PC-3 (cell line): ENCODE data around the gene CTCFL. TPM values are rescaled to one million over a fixed set of nuclear protein-coding genes. Genes with fewer than 3 reads are reported as not detected.
"Not testable (repeated sequence)": the region's sequence is repeated elsewhere in the genome, so short reads cannot be mapped to it uniquely, and the experiment has no call there.

Experiments
- ATAC-seq: fragments of 200-7000 bp; cut with Tn5 transposase; 2 replicates; pipeline ENCODE4 v1.9.1; 2020; ENCODE audit warnings: mild to moderate bottlenecking, moderate library complexity
- BruUV-seq: library from RNA; stranded (reverse); fragments of 400-500 nt; replicated peaks from 2 replicates; lab custom pipeline; 2021; lab: Mats Ljungman, UMichigan
- CTCF ChIA-PET: fragments of 300-600 bp; sonication (Branson Sonifier 250); formaldehyde crosslinking; loops from one replicate; lab custom pipeline; 2022; ENCODE audit warnings: antibody characterized with exemption; lab: Charles Lee
- POLR2A ChIA-PET: fragments of 300-600 bp; sonication (Branson Sonifier 250); formaldehyde crosslinking; loops from one replicate; lab custom pipeline; 2022; ENCODE audit warnings: antibody characterized with exemption; ENCODE audit not compliant: unreplicated experiment; lab: Charles Lee
- DNase-seq: peaks from one replicate; pipeline ENCODE4 v3.0.0-alpha.2; 2015
- H2AFZ ChIP-seq: fragments of 300-600 bp; sonication (generic); 2 replicates; pipeline ENCODE4 v1.6.0; 2016; ENCODE audit warnings: antibody characterized with exemption, low read length
- H3F3A ChIP-seq: fragments of 300-600 bp; sonication (generic); one replicate; pipeline ENCODE4 v1.6.0; 2017; ENCODE audit warnings: antibody characterized with exemption, low read length, control low read depth, mild to moderate bottlenecking; ENCODE audit not compliant: unreplicated experiment
- H3K27ac ChIP-seq: fragments of 300-600 bp; sonication (generic); 2 replicates; pipeline ENCODE4 v1.5.1; 2016; ENCODE audit warnings: mild to moderate bottlenecking, low read length
- H3K27me3 ChIP-seq: fragments of 300-600 bp; sonication (generic); 2 replicates; pipeline ENCODE4 v1.6.1; 2016; ENCODE audit warnings: low read length, mixed read lengths
- H3K36me3 ChIP-seq: fragments of 300-600 bp; sonication (generic); 2 replicates; pipeline ENCODE4 v1.6.1; 2016; ENCODE audit warnings: low read depth, mixed run types, low read length, mixed read lengths
- H3K4me1 ChIP-seq: fragments of 300-600 bp; sonication (generic); 2 replicates; pipeline ENCODE4 v1.5.1; 2016; ENCODE audit warnings: low read length; ENCODE audit not compliant: insufficient read depth
- H3K4me2 ChIP-seq: fragments of 300-600 bp; sonication (generic); 2 replicates; pipeline ENCODE4 v1.6.0; 2016; ENCODE audit warnings: low read length
- H3K4me3 ChIP-seq: fragments of 300-600 bp; sonication (generic); 2 replicates; pipeline ENCODE4 v1.5.1; 2016; ENCODE audit warnings: mild to moderate bottlenecking, low read length, mixed read lengths
- H3K79me2 ChIP-seq: fragments of 300-600 bp; sonication (generic); 2 replicates; pipeline ENCODE4 v1.6.1; 2017; ENCODE audit warnings: low read length, mixed read lengths
- H3K9ac ChIP-seq: fragments of 300-600 bp; sonication (generic); 2 replicates; pipeline ENCODE4 v1.6.0; 2016; ENCODE audit warnings: mild to moderate bottlenecking, low read length
- H3K9me2 ChIP-seq: fragments of 300-600 bp; sonication (generic); replicated peaks from 2 replicates; pipeline ENCODE4 v1.6.1; 2016; ENCODE audit warnings: mixed run types, low read length, mixed read lengths
- H3K9me3 ChIP-seq: fragments of 300-600 bp; sonication (generic); 2 replicates; pipeline ENCODE4 v1.6.1; 2016; ENCODE audit warnings: low read length, mixed read lengths
- H4K20me1 ChIP-seq: fragments of 300-600 bp; sonication (generic); 2 replicates; pipeline ENCODE4 v1.6.1; 2016; ENCODE audit warnings: low read length, mixed read lengths
- EZH2 ChIP-seq: fragments of 300-600 bp; sonication (generic); IDR thresholded peaks from one replicate; pipeline ENCODE4 v1.6.1; 2017; ENCODE audit warnings: antibody characterized with exemption, mild to moderate bottlenecking, low read length; ENCODE audit not compliant: unreplicated experiment
- EZH2phosphoT487 ChIP-seq: fragments of 300-600 bp; sonication (generic); IDR thresholded peaks from 2 replicates; pipeline ENCODE4 v1.6.1; 2018; ENCODE audit warnings: mild to moderate bottlenecking, antibody characterized with exemption, low read length, borderline replicate concordance
- intact Hi-C: fragments of 100-400 bp; cut with micrococcal nuclease; formaldehyde crosslinking; loops from 2 replicates; pipeline ENCODE4 v1.9.0; 2023
- total RNA-seq: library from RNA; depleted of rRNA; stranded (reverse); fragments of >200 nt; gene quantifications from 2 replicates; pipeline ENCODE4 v1.2.3, GENCODE V29; 2014
- TF ChIP-seq, protein P1 (sequence below): fragments of 300-600 bp; sonication (generic); conservative IDR thresholded peaks from 2 replicates; pipeline ENCODE4 v1.5.1; 2017; ENCODE audit warnings: antibody characterized with exemption, low read depth, mild to moderate bottlenecking, low read length

The CTCFL gene
- total RNA-seq, 1 experiment from 2014 or later: not detected

DNA sequence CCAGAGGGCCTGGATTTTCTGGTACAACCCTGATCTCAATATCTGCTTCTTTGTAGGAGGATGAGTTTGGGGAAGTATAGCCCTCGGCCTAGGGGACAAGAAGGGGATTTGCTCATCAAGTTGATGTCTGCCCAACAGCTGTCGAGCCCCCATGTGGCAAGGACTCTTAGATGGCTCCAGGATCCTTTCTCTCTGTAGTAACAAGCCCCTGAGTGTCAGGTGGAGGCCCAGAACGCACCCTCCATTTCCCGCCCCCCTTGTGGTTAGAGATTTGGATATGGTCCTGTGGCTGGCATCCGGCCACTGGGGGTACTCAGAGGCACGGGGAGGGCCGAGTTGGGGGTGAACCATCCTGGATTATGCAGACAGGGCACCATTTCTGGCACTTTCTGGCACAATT, 50.1 kb downstream of the CTCFL start:
- no peak overlapping the region for H3K9ac ChIP-seq
- ATAC-seq (no peak), DNase-seq (no peak)
- BruUV-seq: no TSS peak
- no peaks in the 10 kb centered on the region for H4K20me1 ChIP-seq
- H3K27me3 ChIP-seq: peaks cover 54% of the 10 kb centered on the region
- no peaks in the 10 kb centered on the region for H3K9me2 ChIP-seq
- no peaks in the 10 kb centered on the region for H3K79me2 ChIP-seq
- no peaks in the 10 kb centered on the region for H3F3A ChIP-seq
- no peak overlapping the region for H3K4me3 ChIP-seq
- POLR2A ChIA-PET: no interaction called here
- no peak overlapping the region for H3K27ac ChIP-seq
- CTCF ChIA-PET: no interaction called here
- no peak overlapping the region for H3K4me2 ChIP-seq
- intact Hi-C loops: no loop called here
- no peak overlapping the region for H2AFZ ChIP-seq
- no peaks in the 10 kb centered on the region for H3K4me1 ChIP-seq
- H3K36me3 ChIP-seq: no peaks in the 10 kb centered on the region
- H3K9me3 ChIP-seq: no peaks in the 10 kb centered on the region
- no peak for TF ChIP-seq EZH2phosphoT487
- TF ChIP-seq EZH2: no peak
- TF ChIP-seq, protein P1, sequence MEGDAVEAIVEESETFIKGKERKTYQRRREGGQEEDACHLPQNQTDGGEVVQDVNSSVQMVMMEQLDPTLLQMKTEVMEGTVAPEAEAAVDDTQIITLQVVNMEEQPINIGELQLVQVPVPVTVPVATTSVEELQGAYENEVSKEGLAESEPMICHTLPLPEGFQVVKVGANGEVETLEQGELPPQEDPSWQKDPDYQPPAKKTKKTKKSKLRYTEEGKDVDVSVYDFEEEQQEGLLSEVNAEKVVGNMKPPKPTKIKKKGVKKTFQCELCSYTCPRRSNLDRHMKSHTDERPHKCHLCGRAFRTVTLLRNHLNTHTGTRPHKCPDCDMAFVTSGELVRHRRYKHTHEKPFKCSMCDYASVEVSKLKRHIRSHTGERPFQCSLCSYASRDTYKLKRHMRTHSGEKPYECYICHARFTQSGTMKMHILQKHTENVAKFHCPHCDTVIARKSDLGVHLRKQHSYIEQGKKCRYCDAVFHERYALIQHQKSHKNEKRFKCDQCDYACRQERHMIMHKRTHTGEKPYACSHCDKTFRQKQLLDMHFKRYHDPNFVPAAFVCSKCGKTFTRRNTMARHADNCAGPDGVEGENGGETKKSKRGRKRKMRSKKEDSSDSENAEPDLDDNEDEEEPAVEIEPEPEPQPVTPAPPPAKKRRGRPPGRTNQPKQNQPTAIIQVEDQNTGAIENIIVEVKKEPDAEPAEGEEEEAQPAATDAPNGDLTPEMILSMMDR: no peak

DNA sequence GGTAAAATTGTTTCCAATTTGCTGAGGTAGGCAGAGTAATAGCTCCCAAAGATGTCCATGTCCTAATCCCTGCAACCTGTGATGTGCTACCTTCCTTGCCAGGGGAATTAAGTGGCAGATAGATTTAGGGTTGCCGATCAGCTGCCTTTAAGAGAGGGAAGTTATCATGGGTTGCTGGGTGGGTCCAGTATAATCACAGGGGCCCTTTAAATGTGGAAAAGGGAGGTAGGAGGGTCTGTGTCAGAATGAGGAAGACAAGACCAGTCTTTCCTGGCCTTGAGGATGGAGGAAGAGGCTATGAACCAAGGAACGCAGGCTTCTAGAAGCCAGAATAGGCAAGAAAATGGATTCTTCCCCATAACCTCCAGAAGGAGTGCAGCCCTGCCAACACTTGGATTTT, 50.7 kb downstream of the CTCFL start:
- Histone ChIP-seq H3K4me1 (no peaks in the 10 kb centered on the region), H2AFZ (no peak overlapping the region), H3K27ac (no peak overlapping the region), H3K9ac (no peak overlapping the region), H3K4me2 (no peak overlapping the region), H3K9me2 (no peaks in the 10 kb centered on the region), H3F3A (no peaks in the 10 kb centered on the region), H3K27me3 (peaks cover 57% of the 10 kb centered on the region), H3K79me2 (no peaks in the 10 kb centered on the region), H4K20me1 (no peaks in the 10 kb centered on the region), H3K36me3 (no peaks in the 10 kb centered on the region), H3K9me3 (no peaks in the 10 kb centered on the region), H3K4me3 (no peak overlapping the region)
- no peak for DNase-seq
- POLR2A ChIA-PET: no interaction called here
- ATAC-seq: no peak
- intact Hi-C loops: no loop called here
- CTCF ChIA-PET: no interaction called here
- BruUV-seq: no TSS peak
- TF ChIP-seq, protein P1: no peak
- TF ChIP-seq EZH2 (no peak), EZH2phosphoT487 (no peak)

DNA sequence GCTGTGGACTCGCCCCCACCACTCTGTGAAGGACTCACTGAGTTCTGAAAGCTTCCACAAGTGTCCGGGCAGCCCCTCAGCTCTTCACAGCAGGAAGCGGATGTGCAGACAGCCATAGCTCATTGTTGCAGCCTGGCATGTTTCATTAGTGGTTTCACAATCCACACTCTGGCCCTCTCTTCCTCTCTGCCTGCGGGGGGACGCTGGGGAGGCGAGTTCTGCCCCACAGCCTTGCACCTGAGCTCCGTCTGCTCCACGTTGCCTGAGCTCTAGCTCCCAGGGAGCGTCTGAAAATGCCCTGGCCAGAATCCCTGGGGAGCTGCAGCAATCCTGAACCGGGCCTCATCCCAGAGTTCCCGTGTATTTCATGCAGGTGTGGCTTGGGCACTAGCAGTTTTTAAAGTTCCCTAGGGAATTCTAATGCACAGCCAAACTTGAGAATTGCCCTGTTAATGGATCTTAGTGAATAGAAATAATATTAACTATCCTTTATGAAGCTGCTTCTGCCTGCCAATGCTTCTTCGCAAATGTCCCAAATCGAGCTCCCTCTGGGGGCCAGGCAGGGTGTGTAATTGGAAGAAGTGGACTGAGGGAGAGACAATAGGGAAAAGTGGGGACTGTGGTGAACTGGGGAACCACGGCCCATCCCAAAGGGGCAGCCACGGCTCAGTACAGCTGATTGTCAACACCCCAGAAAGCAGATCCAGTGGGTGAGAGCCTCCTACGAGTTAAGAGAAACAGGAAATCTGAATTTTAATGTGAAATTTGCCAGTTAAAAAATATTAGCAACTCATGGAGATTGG, 51.5 kb downstream of the CTCFL start:
- no peaks in the 10 kb centered on the region for H3K9me2 ChIP-seq
- H3K36me3 ChIP-seq: no peaks in the 10 kb centered on the region
- intact Hi-C loops: no loop called here
- no peaks in the 10 kb centered on the region for H3K4me1 ChIP-seq
- no peak overlapping the region for H3K27ac ChIP-seq
- H3K4me3 ChIP-seq: no peak overlapping the region
- no peak overlapping the region for H3K9ac ChIP-seq
- DNase-seq: no peak
- ATAC-seq: no peak
- ChIA-PET POLR2A (no interaction called here), CTCF (no interaction called here)
- H4K20me1 ChIP-seq: no peaks in the 10 kb centered on the region
- H3K9me3 ChIP-seq: no peaks in the 10 kb centered on the region
- no peak overlapping the region for H3K4me2 ChIP-seq
- no peaks in the 10 kb centered on the region for H3F3A ChIP-seq
- no TSS peak for BruUV-seq
- H3K79me2 ChIP-seq: no peaks in the 10 kb centered on the region
- TF ChIP-seq EZH2: no peak
- TF ChIP-seq, protein P1: peak; percentile 24; the same call in 1 of the 2 replicates
- H2AFZ ChIP-seq: no peak overlapping the region
- peaks cover 57% of the 10 kb centered on the region for H3K27me3 ChIP-seq

DNA sequence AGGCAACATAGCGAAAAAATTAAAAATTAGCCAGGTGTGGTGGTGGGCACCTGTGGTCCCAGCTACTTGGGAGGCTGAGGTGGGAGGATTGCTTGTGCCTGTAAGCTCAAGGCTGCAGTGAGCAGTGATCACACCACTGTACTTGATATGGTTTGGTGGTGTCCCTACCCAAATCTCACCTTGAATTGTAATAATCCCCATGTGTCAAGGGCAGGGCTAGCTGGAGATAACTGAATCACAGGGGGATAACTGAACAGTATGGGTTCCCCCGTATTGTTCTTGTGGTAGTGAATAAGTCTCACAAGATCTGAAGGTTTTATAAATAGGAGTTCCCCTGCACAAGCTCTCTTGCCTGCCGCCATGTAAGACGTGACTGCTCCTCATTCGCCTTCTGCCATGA, 52.5 kb downstream of the CTCFL start:
- intact Hi-C loops, CTCF ChIA-PET: not testable (repeated sequence)

More for the DNA sequence above, 52.5 kb downstream of the CTCFL start:
- POLR2A ChIA-PET, H3K9me2 ChIP-seq, H3K4me1 ChIP-seq, H3K4me3 ChIP-seq, ATAC-seq, H3K79me2 ChIP-seq, H3K9me3 ChIP-seq, H3K27ac ChIP-seq, H2AFZ ChIP-seq, H3K36me3 ChIP-seq, H3F3A ChIP-seq, BruUV-seq, H3K4me2 ChIP-seq, H4K20me1 ChIP-seq, DNase-seq, H3K9ac ChIP-seq: not testable (repeated sequence)
- H3K27me3 ChIP-seq: peaks cover 54% of the 10 kb centered on the region
